NOMO-1 treated with dmso at 0.1 percent for 144 hours (cell line): Measurements from ENCODE around the gene GAGE12C.
"Not testable (repeated sequence)": the region's sequence is repeated elsewhere in the genome, so short reads cannot be mapped to it uniquely, and the experiment has no call there.

Experiments used
- DNase-seq: peaks from one replicate; lab custom pipeline; 2025; ENCODE audit not compliant: unreplicated experiment; lab: John Stamatoyannopoulos, UW

Gene GAGE12C

GRCh38 chrX:49531877-49532276 is at the start of gene GAGE12C:
Gene GAGE12C (plus strand): TSS chrX:49532177. CDS start chrX:49533332, 1,155 bp downstream.
- DNase-seq: not testable (repeated sequence)

GRCh38 chrX:49541433-49541832 is 9.5 kb downstream of the GAGE12C start, which contains the start of gene GAGE12D:
Gene GAGE12D (plus strand): TSS chrX:49541733. CDS start chrX:49542888, 1,155 bp downstream.
- DNase-seq: not testable (repeated sequence)

GRCh38 chrX:49550989-49551388 is 19.0 kb downstream of the GAGE12C start, which contains the start of gene GAGE12E:
Gene GAGE12E (plus strand): TSS chrX:49551289. CDS start chrX:49552444, 1,155 bp downstream.
- DNase-seq: not testable (repeated sequence)

- DNase-seq: not testable (repeated sequence)
Observed at GRCh38 chrX:49560542-49560941, 28.6 kb downstream of the GAGE12C start, which contains the start of gene GAGE12F. Gene GAGE12F (plus strand): TSS chrX:49560842. CDS start chrX:49561997, 1,155 bp downstream.

DNA sequence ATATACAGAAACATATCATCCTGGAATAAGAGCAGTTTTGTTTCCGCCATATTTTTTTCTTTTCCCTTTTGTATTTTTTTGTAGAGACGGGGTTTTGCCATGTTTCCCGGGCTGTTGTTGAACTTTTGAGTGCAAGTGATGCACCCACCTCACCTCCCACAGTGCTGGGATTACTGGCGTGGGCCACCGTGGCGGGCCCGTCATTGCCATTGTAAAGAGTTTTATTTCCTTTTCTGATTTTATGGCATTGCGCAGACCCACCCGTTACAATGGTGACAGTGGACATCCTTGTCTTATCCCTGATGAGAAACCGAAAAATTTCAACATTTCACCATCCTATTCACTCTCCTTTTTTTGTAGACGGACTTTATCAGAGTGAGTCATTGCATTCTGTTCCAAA is 36.8 kb downstream of the GAGE12C start:
- not testable (repeated sequence) for DNase-seq

DNA sequence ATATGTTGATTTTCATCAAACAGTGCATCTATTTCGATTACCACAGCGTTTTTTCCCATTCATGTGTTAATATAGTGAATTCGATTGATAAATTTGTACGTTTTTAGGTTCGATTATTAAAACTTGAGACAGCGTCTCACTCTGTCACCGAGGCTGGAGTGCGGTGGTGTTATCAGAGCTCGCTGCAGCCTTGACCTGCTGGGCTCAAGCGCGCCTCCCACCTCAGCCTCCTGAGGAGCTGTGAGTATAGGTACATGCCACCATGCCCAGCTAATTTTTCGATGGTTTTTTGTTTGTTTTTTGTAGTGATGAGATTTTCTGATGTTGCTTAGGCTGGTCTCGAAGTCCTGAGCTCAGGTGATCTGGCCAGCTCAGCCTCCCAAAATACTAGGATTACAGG is 37.2 kb downstream of the GAGE12C start:
- DNase-seq: not testable (repeated sequence)

DNA sequence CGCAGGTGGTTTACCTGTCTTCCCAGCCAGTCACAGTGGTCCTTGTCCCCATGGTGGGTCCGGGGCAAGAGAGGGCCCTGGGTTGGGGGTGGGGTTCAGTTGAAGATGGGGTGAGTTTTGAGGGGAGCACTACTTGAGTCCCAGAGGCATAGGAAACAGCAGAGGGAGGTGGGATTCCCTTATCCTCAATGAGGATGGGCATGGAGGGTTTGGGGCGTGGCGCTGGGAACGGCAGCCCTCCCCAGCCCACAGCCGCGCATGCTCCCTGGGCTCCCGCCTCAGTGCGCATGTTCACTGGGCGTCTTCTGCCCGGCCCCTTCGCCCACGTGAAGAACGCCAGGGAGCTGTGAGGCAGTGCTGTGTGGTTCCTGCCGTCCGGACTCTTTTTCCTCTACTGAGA is 38.1 kb downstream of the GAGE12C start, which contains the start of gene GAGE12G:
Gene GAGE12G, plus strand, starts transcription at position 301 of the 400 bp plus-strand sequence. CDS start 1,155 bp downstream, outside the sequence.
- DNase-seq: not testable (repeated sequence)

DNA sequence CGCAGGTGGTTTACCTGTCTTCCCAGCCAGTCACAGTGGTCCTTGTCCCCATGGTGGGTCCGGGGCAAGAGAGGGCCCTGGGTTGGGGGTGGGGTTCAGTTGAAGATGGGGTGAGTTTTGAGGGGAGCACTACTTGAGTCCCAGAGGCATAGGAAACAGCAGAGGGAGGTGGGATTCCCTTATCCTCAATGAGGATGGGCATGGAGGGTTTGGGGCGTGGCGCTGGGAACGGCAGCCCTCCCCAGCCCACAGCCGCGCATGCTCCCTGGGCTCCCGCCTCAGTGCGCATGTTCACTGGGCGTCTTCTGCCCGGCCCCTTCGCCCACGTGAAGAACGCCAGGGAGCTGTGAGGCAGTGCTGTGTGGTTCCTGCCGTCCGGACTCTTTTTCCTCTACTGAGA is 47.7 kb downstream of the GAGE12C start, which contains the start of gene GAGE12H:
Gene GAGE12H, plus strand, starts transcription at position 301 of the 400 bp plus-strand sequence. CDS start 1,155 bp downstream, outside the sequence.
- not testable (repeated sequence) for DNase-seq
